Measurements from ENCODE around the gene HOMER1. TPM values are rescaled to one million over a fixed set of nuclear protein-coding genes. Genes with fewer than 3 reads are reported as not detected.

HOMER1 gene
- total and polyA plus RNA-seq, 2 of the 13 experiments (the other 11 are each of a cell fraction or from before 2014, with no cell fraction given), result 5.3 to 24.8 TPM

DNA sequence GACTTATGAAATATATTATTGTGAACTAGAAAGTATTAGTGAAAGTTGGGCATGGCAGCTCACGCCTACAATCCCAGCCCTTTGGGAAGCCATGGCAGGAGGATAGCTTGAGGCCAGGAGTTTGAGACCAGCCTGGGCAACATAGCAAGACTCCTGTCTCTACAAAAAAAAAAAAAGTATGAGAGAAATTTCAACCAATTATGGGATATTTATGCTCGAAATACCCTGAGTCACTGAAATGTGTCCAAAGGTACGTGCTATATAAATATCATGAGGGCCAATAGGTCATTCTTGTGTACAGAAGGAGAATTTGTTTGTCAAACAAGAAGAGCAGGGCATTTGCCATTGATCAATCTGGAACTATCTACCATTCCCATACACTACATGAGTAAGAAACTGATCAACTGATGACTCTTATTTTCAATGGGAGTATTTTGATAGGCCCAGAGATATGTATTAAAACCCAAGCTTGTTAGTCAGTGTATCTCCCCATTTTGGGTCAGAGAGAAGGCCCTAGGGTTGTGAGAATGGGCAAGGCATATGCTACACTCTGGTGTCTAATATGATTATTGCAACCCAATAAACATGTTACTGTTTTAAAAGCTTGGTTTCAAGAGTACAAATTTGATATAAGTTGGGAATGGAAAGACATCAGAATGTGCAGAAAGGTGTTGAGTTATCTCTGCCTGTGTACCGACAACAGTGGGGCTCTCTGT lies 21.7 kb upstream of the HOMER1 start (continued):
- TF ChIP-seq, protein P1, sequence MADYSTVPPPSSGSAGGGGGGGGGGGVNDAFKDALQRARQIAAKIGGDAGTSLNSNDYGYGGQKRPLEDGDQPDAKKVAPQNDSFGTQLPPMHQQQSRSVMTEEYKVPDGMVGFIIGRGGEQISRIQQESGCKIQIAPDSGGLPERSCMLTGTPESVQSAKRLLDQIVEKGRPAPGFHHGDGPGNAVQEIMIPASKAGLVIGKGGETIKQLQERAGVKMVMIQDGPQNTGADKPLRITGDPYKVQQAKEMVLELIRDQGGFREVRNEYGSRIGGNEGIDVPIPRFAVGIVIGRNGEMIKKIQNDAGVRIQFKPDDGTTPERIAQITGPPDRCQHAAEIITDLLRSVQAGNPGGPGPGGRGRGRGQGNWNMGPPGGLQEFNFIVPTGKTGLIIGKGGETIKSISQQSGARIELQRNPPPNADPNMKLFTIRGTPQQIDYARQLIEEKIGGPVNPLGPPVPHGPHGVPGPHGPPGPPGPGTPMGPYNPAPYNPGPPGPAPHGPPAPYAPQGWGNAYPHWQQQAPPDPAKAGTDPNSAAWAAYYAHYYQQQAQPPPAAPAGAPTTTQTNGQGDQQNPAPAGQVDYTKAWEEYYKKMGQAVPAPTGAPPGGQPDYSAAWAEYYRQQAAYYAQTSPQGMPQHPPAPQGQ (CRISPR knock-in tag; IDR thresholded peaks at IDR 0.05; ENCODE audit: borderline replicate concordance), result no peak
- TF ChIP-seq, protein P2, sequence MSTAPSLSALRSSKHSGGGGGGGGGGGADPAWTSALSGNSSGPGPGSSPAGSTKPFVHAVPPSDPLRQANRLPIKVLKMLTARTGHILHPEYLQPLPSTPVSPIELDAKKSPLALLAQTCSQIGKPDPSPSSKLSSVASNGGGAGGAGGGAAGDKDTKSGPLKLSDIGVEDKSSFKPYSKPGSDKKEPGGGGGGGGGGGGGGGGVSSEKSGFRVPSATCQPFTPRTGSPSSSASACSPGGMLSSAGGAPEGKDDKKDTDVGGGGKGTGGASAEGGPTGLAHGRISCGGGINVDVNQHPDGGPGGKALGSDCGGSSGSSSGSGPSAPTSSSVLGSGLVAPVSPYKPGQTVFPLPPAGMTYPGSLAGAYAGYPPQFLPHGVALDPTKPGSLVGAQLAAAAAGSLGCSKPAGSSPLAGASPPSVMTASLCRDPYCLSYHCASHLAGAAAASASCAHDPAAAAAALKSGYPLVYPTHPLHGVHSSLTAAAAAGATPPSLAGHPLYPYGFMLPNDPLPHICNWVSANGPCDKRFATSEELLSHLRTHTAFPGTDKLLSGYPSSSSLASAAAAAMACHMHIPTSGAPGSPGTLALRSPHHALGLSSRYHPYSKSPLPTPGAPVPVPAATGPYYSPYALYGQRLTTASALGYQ (CRISPR knock-in tag; IDR thresholded peaks at IDR 0.05), result peak; percentile 86
- TF ChIP-seq ZNF562 (CRISPR knock-in tag; IDR thresholded peaks at IDR 0.05; ENCODE audit: borderline replicate concordance) (no peak), SNRNP70 (IDR thresholded peaks at IDR 0.05; ENCODE audit: low read depth, low read length) (no peak), ZNF431 (CRISPR knock-in tag; IDR thresholded peaks at IDR 0.05; ENCODE audit: borderline replicate concordance, low read depth) (no peak), PCBP1 (IDR thresholded peaks at IDR 0.05; ENCODE audit: borderline replicate concordance, low read depth, low read length) (no peak), ZSCAN30 (CRISPR knock-in tag; IDR thresholded peaks at IDR 0.05) (no peak), POGZ (CRISPR knock-in tag; IDR thresholded peaks at IDR 0.05) (peak; percentile 83), ZNF749 (CRISPR knock-in tag; IDR thresholded peaks at IDR 0.05; ENCODE audit: borderline replicate concordance) (no peak), POLR2AphosphoS5 (IDR thresholded peaks at IDR 0.05; ENCODE audit: low read depth, low read length) (no peak), KLF9 (CRISPR knock-in tag; IDR thresholded peaks at IDR 0.05; ENCODE audit: low read depth) (no peak), ZNF253 (CRISPR knock-in tag; IDR thresholded peaks at IDR 0.05; ENCODE audit: borderline replicate concordance) (no peak), ZNF615 (CRISPR knock-in tag; IDR thresholded peaks at IDR 0.05; ENCODE audit: borderline replicate concordance) (no peak), NFE2L2 (IDR thresholded peaks at IDR 0.05; ENCODE audit: low read length) (peak; percentile 91), ZNF256 (CRISPR knock-in tag; conservative IDR thresholded peaks at IDR 0.05) (no peak)
- TF ChIP-seq, protein P3, sequence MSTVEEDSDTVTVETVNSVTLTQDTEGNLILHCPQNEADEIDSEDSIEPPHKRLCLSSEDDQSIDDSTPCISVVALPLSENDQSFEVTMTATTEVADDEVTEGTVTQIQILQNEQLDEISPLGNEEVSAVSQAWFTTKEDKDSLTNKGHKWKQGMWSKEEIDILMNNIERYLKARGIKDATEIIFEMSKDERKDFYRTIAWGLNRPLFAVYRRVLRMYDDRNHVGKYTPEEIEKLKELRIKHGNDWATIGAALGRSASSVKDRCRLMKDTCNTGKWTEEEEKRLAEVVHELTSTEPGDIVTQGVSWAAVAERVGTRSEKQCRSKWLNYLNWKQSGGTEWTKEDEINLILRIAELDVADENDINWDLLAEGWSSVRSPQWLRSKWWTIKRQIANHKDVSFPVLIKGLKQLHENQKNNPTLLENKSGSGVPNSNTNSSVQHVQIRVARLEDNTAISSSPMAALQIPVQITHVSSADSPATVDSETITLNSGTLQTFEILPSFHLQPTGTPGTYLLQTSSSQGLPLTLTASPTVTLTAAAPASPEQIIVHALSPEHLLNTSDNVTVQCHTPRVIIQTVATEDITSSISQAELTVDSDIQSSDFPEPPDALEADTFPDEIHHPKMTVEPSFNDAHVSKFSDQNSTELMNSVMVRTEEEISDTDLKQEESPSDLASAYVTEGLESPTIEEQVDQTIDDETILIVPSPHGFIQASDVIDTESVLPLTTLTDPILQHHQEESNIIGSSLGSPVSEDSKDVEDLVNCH (CRISPR knock-in tag; IDR thresholded peaks at IDR 0.05), result no peak
- TF ChIP-seq, protein P4, sequence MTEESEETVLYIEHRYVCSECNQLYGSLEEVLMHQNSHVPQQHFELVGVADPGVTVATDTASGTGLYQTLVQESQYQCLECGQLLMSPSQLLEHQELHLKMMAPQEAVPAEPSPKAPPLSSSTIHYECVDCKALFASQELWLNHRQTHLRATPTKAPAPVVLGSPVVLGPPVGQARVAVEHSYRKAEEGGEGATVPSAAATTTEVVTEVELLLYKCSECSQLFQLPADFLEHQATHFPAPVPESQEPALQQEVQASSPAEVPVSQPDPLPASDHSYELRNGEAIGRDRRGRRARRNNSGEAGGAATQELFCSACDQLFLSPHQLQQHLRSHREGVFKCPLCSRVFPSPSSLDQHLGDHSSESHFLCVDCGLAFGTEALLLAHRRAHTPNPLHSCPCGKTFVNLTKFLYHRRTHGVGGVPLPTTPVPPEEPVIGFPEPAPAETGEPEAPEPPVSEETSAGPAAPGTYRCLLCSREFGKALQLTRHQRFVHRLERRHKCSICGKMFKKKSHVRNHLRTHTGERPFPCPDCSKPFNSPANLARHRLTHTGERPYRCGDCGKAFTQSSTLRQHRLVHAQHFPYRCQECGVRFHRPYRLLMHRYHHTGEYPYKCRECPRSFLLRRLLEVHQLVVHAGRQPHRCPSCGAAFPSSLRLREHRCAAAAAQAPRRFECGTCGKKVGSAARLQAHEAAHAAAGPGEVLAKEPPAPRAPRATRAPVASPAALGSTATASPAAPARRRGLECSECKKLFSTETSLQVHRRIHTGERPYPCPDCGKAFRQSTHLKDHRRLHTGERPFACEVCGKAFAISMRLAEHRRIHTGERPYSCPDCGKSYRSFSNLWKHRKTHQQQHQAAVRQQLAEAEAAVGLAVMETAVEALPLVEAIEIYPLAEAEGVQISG (CRISPR knock-in tag; IDR thresholded peaks at IDR 0.05), result no peak
- TF ChIP-seq, protein P5, sequence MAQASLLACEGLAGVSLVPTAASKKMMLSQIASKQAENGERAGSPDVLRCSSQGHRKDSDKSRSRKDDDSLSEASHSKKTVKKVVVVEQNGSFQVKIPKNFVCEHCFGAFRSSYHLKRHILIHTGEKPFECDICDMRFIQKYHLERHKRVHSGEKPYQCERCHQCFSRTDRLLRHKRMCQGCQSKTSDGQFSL (CRISPR knock-in tag; IDR thresholded peaks at IDR 0.05), result no peak
